Measurements from ENCODE around the gene OPRM1. TPM values are rescaled to one million over a fixed set of nuclear protein-coding genes. Genes with fewer than 3 reads are reported as not detected.

The OPRM1 gene
- total RNA-seq, 1 experiment from 2014 or later, result not detected

DNA sequence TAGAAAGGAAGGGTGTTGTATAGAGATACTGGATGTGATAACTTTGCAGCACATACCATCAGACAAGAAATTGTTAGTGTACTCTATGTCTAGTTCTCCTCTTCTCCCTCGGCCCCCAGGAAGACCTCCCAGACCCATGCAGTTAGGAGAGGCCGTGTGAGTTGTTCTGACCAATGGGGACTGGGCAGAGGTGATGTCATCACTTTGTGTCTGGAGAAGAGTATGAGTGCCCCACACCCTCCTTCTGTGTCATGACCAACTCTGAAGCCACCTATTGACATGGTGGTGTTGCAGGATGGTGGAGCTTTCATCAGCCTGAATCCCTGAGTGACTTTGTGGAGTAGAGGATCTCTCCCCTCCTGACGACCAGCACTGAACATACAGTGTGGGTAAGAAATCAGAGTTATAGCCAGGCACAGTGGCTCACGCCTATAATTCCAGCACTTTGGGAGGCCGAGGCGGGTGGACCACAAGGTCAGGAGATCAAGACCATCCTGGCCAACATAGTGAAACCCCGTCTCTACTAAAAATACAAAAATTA is 245.3 kb downstream of the OPRM1 start:
- H2BK15ac ChIP-seq (ENCODE audit: low read depth, low read length), result no peak overlapping the region
- H4K91ac ChIP-seq (ENCODE audit: insufficient read length, low read depth, low read length), result no peak overlapping the region
- no peaks in the 10 kb centered on the region for H3K79me2 ChIP-seq (ENCODE audit: insufficient read depth, low read length)
- no peaks in the 10 kb centered on the region for H3K23me2 ChIP-seq (ENCODE audit: insufficient read length, low read depth, low read length, poor library complexity, severe bottlenecking)
- H3K27ac Mint-ChIP-seq, result no peak overlapping the region
- no peak overlapping the region for H2AFZ ChIP-seq (ENCODE audit: low read length)
- no peak overlapping the region for H3K4me3 Mint-ChIP-seq
- no peak overlapping the region for H2BK120ac ChIP-seq (ENCODE audit: low read depth, low read length, poor library complexity, severe bottlenecking)
- H3K4ac ChIP-seq (ENCODE audit: low read depth, low read length), result no peak overlapping the region
- H3K23ac ChIP-seq (ENCODE audit: insufficient read length, low read depth, low read length), result no peak overlapping the region
- H3K9me3 ChIP-seq (ENCODE audit: control insufficient read depth, low read depth, low read length), result no peaks in the 10 kb centered on the region
- H4K8ac ChIP-seq (replicated peaks; ENCODE audit: insufficient read length, low read depth, low read length), result no peak overlapping the region
- no CpG with 5 or more reads among the region's 7 CpGs for WGBS (ENCODE audit: extremely low coverage, insufficient read length, low lambda C conversion rate)
- H3K36me3 Mint-ChIP-seq (ENCODE audit: insufficient read depth in 1 of 3, low read depth in 3 of 3), result no peaks in the 10 kb centered on the region
- no peak overlapping the region for H2AK5ac ChIP-seq (ENCODE audit: insufficient read length, low read length)
- H3K14ac ChIP-seq (ENCODE audit: insufficient read depth, low read length), result no peak overlapping the region
- H2BK12ac ChIP-seq (ENCODE audit: insufficient read length, low read depth, low read length), result no peak overlapping the region
- H4K20me1 ChIP-seq (ENCODE audit: control insufficient read depth, insufficient read depth, insufficient read length), result no peaks in the 10 kb centered on the region
- H3K27me3 ChIP-seq (ENCODE audit: insufficient read depth, low read length), result no peaks in the 10 kb centered on the region
- H3K18ac ChIP-seq (ENCODE audit: insufficient read length, low read depth, low read length), result no peak overlapping the region
- no peaks in the 10 kb centered on the region for H3K79me1 ChIP-seq (ENCODE audit: insufficient read depth, low read depth, low read length, poor library complexity, severe bottlenecking)
- H3K4me2 ChIP-seq (ENCODE audit: insufficient read depth, insufficient read length, low read length), result no peak overlapping the region
- no peak overlapping the region for H2BK20ac ChIP-seq (ENCODE audit: low read depth, low read length, poor library complexity, severe bottlenecking)
- DNase-seq, result no peak
- no peaks in the 10 kb centered on the region for H3K4me1 ChIP-seq (ENCODE audit: insufficient read depth, low read length)
- H3K27me3 Mint-ChIP-seq (ENCODE audit: low read depth), result no peaks in the 10 kb centered on the region
- peaks cover 0 to 4% of the 10 kb centered on the region in 2 experiments; a peak in 1 of 5 replicates for H3K9me3 Mint-ChIP-seq
- H4K5ac ChIP-seq (ENCODE audit: insufficient read length, low read depth, low read length), result no peak overlapping the region
- no peak overlapping the region for H3K56ac ChIP-seq (ENCODE audit: insufficient read length, low read depth, low read length)
- H2BK5ac ChIP-seq (ENCODE audit: insufficient read length, low read length), result no peak overlapping the region
- TF ChIP-seq, protein P1, sequence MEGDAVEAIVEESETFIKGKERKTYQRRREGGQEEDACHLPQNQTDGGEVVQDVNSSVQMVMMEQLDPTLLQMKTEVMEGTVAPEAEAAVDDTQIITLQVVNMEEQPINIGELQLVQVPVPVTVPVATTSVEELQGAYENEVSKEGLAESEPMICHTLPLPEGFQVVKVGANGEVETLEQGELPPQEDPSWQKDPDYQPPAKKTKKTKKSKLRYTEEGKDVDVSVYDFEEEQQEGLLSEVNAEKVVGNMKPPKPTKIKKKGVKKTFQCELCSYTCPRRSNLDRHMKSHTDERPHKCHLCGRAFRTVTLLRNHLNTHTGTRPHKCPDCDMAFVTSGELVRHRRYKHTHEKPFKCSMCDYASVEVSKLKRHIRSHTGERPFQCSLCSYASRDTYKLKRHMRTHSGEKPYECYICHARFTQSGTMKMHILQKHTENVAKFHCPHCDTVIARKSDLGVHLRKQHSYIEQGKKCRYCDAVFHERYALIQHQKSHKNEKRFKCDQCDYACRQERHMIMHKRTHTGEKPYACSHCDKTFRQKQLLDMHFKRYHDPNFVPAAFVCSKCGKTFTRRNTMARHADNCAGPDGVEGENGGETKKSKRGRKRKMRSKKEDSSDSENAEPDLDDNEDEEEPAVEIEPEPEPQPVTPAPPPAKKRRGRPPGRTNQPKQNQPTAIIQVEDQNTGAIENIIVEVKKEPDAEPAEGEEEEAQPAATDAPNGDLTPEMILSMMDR (conservative IDR thresholded peaks at IDR 0.05), result no peak
- H3K27ac ChIP-seq (ENCODE audit: insufficient read length, low read depth, low read length), result no peak overlapping the region
- H3K4me1 Mint-ChIP-seq, result no peaks in the 10 kb centered on the region
- H3T11ph ChIP-seq (ENCODE audit: low read length), result no peak overlapping the region
- H3K9ac ChIP-seq (ENCODE audit: extremely low read depth, insufficient read length, low read length), result no peak overlapping the region

Measured in H9 (cell line).